Common myeloid progenitor, CD34-positive (primary cell): ENCODE results near the gene EMC7.
"Not testable (repeated sequence)": the region's sequence is repeated elsewhere in the genome, so short reads cannot be mapped to it uniquely, and the experiment has no call there.

ENCODE experiments used
- CTCF ChIA-PET: fragments of 350-600 bp; sonication (Branson Sonifier 250); formaldehyde crosslinking; loops from one replicate; lab custom pipeline; 2021; ENCODE audit warnings: antibody characterized with exemption; lab: Charles Lee
- POLR2A ChIA-PET: fragments of 350-600 bp; sonication (Branson Sonifier 250); formaldehyde crosslinking; loops from one replicate; lab custom pipeline; 2021; ENCODE audit warnings: antibody characterized with exemption; lab: Charles Lee
- DNase-seq, 3 donors: peaks; one replicate each; pipeline versions ENCODE4 v3.0.0 to v3.0.0-alpha.2; 2013
- H3K27ac ChIP-seq, 2 experiments: 1 replicate in 1 of 2; 2 replicates in 1 of 2; pipeline ENCODE4 v1.7.0; 2013; ENCODE audit warnings: inconsistent platforms in 2 of 2, low read length in 2 of 2, mild to moderate bottlenecking in 2 of 2, low read depth in 1 of 2, moderate library complexity in 1 of 2; ENCODE audit not compliant: severe bottlenecking in 2 of 2, insufficient read depth in 1 of 2, poor library complexity in 1 of 2
- H3K27me3 ChIP-seq, 5 experiments: replicated peaks in 2 of 5; 1 replicate in 3 of 5; 2 replicates in 2 of 5; pipeline versions ENCODE4 v1.6.1 to v1.7.0; 2013; ENCODE audit warnings: low read length in 4 of 5, mild to moderate bottlenecking in 2 of 5, moderate library complexity in 2 of 5, inconsistent platforms in 1 of 5; ENCODE audit not compliant: insufficient read depth in 5 of 5, control insufficient read depth in 4 of 5
- H3K36me3 ChIP-seq, 4 experiments: 1 replicate in 2 of 4; 2 replicates in 2 of 4; pipeline versions ENCODE4 v1.6.1 to v1.7.0; 2013; ENCODE audit warnings: low read length in 3 of 4, control low read depth in 1 of 4, mild to moderate bottlenecking in 1 of 4; ENCODE audit not compliant: control insufficient read depth in 4 of 4, insufficient read depth in 4 of 4
- H3K4me1 ChIP-seq, 4 experiments: 1 replicate in 3 of 4; 2 replicates in 1 of 4; pipeline versions ENCODE4 v1.6.1 to v1.7.1; 2013; ENCODE audit warnings: low read length in 3 of 4, mild to moderate bottlenecking in 3 of 4, control low read depth in 1 of 4, inconsistent platforms in 1 of 4, moderate library complexity in 1 of 4; ENCODE audit not compliant: control insufficient read depth in 4 of 4, insufficient read depth in 4 of 4; ENCODE audit errors: control extremely low read depth in 1 of 4
- H3K4me3 ChIP-seq, 7 experiments: 1 replicate in 4 of 7; 2 replicates in 3 of 7; pipeline versions ENCODE4 v1.5.1 to v1.7.0; 2013; ENCODE audit warnings: mild to moderate bottlenecking in 7 of 7, low read length in 6 of 7, moderate library complexity in 6 of 7, inconsistent platforms in 2 of 7, low read depth in 2 of 7, control low read depth in 1 of 7; ENCODE audit not compliant: insufficient read depth in 4 of 7, control insufficient read depth in 1 of 7; ENCODE audit errors: extremely low read depth in 1 of 7
- H3K9me3 ChIP-seq, 5 experiments: 1 replicate in 4 of 5; 2 replicates in 1 of 5; pipeline versions ENCODE4 v1.6.1 to v1.7.1; 2013; ENCODE audit warnings: low read length in 4 of 5, mild to moderate bottlenecking in 2 of 5, inconsistent platforms in 1 of 5, low read depth in 1 of 5, moderate library complexity in 1 of 5; ENCODE audit not compliant: control insufficient read depth in 4 of 5, insufficient read depth in 2 of 5; ENCODE audit errors: control extremely low read depth in 1 of 5
- WGBS: methylation state at CpG from one replicate; pipeline ENCODE4 v1.1.5; 2013; ENCODE audit not compliant: insufficient coverage; 5-methylcytosine and 5-hydroxymethylcytosine counted together

Gene EMC7

DNA sequence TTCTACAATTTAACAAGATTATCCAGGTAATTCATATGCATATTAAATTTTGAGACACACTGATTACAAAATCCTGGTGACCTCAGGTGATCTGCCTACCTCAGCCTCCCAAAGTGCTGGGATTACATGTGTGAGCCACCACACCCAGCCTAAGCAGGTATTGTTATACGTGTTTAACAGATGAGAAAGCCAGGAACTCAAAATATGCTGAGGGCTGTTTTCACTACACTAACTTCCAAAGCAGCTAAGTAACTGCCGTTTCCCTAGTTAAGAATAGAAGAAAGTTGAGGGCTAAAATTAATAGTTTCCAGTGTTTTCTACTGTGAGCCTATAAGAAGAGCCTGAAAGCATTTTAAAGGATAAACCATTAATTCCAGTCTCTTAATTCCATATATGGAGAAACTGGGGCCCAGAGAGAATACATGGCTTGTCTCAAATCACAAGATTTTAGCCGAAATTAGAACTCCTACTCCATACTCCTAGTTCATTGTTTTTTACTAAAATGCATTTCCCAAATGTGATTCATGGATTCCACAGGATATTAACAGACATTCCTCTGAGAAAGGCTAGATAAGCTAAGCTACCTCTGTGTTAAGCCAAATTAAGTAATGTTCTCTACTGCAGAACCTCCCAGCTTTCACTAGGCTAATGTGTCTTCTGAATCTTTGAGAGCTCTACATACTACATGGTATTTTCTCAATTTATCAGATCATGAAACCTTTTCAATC is 45.6 kb downstream of the EMC7 start:
- Histone ChIP-seq H3K4me1 (no peaks in the 10 kb centered on the region), H3K27me3 (no peaks in the 10 kb centered on the region), H3K9me3 (peaks cover 0 to 9% (median 0%) of the 10 kb centered on the region in 5 experiments), H3K4me3 (no peak overlapping the region), H3K27ac (no peak overlapping the region), H3K36me3 (no peaks in the 10 kb centered on the region)
- ChIA-PET CTCF (interaction anchor here (1.0 kb wide), 1 partner anchor 47 kb away, joined by 3 read pairs; no protein-coding TSS in a partner anchor), POLR2A (no interaction called here)
- no peak for DNase-seq
- 100% methylated on average over 1 of the region's 3 CpGs for WGBS

DNA sequence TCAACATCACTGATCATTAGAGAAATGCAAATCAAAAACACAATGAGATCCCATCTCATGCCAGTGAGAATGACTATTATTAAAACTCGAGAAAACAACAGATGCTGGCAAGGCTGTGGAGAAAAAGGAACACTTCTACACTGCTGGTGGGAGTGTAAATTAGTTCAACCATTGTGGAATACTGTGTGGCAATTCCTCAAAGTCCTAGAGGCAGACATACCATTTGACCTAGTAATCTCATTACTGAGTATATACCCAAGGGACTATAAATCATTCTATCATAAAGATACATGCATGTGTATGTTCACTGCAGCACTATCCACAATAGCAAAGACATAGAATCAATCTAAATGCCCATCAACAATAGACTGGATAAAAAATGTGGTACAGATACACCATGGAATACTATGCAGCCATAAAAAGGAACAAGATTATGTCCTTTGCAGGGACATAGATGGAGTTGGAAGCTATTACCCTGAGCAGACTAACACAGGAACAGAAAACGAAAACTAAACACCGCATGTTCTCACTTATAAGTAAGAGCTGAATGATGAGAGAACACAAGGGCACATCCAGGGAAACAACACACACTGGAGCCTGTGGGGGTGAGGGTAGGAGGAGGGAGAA is 47.5 kb downstream of the EMC7 start:
- 100% methylated on average over 3 of the region's 3 CpGs for WGBS
- Histone ChIP-seq H3K9me3 (peaks cover 3 to 19% (median 5%) of the 10 kb centered on the region in 5 experiments), H3K27ac (no peak overlapping the region), H3K27me3 (no peaks in the 10 kb centered on the region), H3K4me3 (no peak overlapping the region), H3K36me3 (no peaks in the 10 kb centered on the region), H3K4me1 (no peaks in the 10 kb centered on the region)
- CTCF ChIA-PET: no interaction called here
- POLR2A ChIA-PET: no interaction called here
- DNase-seq: no peak

DNA sequence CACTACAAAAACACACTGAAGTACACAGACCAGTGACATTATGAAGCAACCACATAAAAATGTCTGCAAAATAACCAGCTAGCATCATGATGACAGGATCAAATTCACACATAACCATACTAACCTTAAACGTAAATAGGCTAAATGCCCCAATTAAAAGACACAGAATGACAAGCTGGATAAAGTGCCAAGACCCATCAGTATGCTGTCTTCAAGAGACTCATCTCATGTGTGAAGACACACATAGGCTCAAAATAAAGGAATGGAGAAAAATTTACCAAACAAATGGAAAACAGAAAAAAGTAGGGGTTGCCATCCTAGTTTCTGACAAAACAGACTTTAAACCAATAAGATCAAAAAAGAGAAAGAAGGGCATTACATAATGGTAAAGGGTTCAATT is 51.3 kb downstream of the EMC7 start:
- CTCF ChIA-PET: interaction anchor here (4.5 kb wide), 1 partner anchor 12 kb away, joined by 18 read pairs; no protein-coding TSS in a partner anchor
- POLR2A ChIA-PET: not testable (repeated sequence)
- WGBS: 100% methylated on average over 1 of the region's 1 CpG

DNA sequence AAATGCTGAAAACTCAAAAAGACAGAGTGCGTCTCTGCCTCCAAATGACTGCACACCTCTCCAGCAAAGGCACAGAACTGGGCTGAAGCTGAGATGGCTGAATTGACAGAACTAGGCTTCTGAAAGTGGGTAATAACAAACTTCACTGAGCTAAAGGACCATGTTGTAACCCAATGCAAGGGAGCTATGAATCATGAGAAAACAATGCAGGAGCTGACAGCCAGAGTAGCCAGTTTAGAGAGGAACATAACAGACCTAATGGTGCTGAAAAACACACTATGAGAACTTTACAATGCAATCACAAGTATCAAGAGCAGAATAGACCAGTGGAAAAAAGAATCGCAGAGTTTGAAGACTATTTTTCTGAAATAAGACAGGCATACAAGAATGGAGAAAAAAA is 52.5 kb downstream of the EMC7 start:
- Histone ChIP-seq H3K27ac (no peak overlapping the region), H3K27me3 (no peaks in the 10 kb centered on the region), H3K4me1 (no peaks in the 10 kb centered on the region), H3K4me3 (no peak overlapping the region), H3K36me3 (no peaks in the 10 kb centered on the region), H3K9me3 (peaks cover 3 to 28% (median 6%) of the 10 kb centered on the region in 5 experiments)
- no peak for DNase-seq
- CTCF ChIA-PET: interaction anchor here (1.0 to 4.5 kb wide), 2 partner anchors 13 to 20 kb away, joined by 4 to 18 read pairs; no protein-coding TSS in a partner anchor
- POLR2A ChIA-PET: no interaction called here
- 100% methylated on average over 2 of the region's 2 CpGs for WGBS

More for the DNA sequence above, 51.3 kb downstream of the EMC7 start:
- peaks cover 3 to 28% (median 6%) of the 10 kb centered on the region in 5 experiments for H3K9me3 ChIP-seq
- H3K4me1 ChIP-seq, H3K27me3 ChIP-seq, H3K4me3 ChIP-seq, DNase-seq, H3K27ac ChIP-seq, H3K36me3 ChIP-seq: not testable (repeated sequence)

DNA sequence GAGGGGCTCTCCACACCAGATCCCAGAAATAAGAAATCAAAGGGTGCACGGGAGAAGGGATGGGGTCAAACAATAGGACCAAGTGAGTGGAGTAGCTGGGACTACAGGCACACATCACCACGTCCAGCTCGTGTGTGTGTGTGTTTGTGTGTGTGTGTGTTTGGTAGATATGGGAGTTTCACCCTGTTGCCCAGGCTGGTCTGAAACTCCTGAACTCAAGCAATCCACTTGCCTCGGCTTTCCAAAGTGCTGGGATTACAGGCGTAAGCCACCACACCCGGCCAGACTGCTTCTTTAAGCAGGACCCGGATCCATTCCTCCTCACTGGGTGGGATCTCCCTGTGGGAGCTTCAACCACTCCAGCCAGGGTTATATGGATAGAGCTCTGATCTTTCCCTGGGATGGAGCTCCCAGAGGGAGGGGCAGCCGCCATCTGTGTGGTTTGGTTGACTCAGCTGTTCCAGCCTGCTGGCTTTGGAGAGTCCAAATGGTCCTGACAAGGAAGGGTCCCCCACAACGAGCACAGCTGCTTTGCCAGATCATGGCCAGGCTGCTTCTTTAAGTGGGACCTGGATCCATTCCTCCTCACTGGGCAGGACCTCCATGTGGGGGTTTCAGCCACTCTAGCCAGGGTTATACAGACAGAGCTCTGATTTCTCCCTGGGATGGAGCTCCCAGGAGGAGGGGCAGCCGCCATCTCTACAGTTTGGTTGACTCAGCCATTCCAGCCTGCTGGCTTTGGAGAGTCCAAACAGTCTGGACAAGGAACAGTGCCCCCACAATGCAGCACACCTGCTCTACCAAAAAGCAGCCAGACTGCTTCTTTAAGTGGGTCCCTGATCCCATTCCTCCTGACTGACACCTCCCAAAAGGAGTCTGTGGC is 53.5 kb downstream of the EMC7 start:
- 96% methylated on average over 4 of the region's 10 CpGs for WGBS
- DNase-seq: no peak

DNA sequence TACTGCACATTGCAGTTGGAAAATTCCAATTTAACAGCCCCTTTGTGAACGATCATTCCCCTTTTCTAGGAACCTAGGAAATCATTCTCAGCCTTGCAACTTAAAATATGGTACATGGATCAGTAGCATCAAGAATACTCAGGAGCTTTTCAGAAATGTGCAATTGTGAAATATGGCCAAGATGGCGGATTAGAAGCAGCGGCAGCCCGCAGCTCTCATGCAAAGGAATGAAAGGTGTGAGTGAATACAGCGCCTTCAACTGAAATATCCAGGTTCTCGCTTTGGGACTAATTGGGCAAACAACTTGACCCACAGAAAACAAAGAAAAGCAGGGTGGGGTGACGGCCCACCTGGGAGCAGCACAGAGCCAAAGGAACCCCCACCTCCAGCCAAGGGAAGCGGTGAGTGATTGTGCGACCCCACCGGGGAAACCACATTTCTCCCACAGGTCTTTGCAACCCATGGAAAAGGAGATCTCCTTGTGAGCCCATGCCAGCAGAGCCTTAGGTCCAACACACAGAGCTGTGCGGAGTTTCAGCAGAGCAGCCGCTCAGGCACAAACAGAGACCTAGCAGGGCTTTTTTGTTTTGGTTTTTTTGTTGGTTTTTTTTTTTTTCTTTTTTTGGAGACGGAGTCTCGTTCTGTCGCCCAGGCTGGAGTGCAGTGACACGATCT is 55.1 kb downstream of the EMC7 start:
- CTCF ChIA-PET: no interaction called here
- H3K9me3 ChIP-seq: peaks cover 1 to 19% (median 6%) of the 10 kb centered on the region in 5 experiments
- WGBS: 92% methylated on average over 9 of the region's 16 CpGs
- no peak overlapping the region for H3K27ac ChIP-seq
- H3K36me3 ChIP-seq: no peaks in the 10 kb centered on the region
- no peak for DNase-seq
- no peaks in the 10 kb centered on the region for H3K4me1 ChIP-seq
- POLR2A ChIA-PET: no interaction called here
- no peak overlapping the region for H3K4me3 ChIP-seq
- H3K27me3 ChIP-seq: no peaks in the 10 kb centered on the region

More for the DNA sequence above, 53.5 kb downstream of the EMC7 start:
- Histone ChIP-seq H3K4me1 (no peaks in the 10 kb centered on the region), H3K27me3 (no peaks in the 10 kb centered on the region), H3K36me3 (no peaks in the 10 kb centered on the region), H3K27ac (no peak overlapping the region), H3K9me3 (peaks cover 3 to 28% (median 6%) of the 10 kb centered on the region in 5 experiments), H3K4me3 (no peak overlapping the region)
- CTCF ChIA-PET: interaction anchor here (1.0 to 4.5 kb wide), 2 partner anchors 14 to 19 kb away, joined by 4 to 18 read pairs; no protein-coding TSS in a partner anchor
- POLR2A ChIA-PET: interaction anchor here (0.6 kb wide), 1 partner anchor 387 kb away, joined by 3 read pairs; no protein-coding TSS in a partner anchor
